NCI-H128 (cell line): ENCODE results near the gene GEMIN5.
A peak's percentile ranks its signal among the peaks of the same experiment; 100 is the strongest.

Source experiments
- DNase-seq: peaks from one replicate; lab custom pipeline; 2025; ENCODE audit not compliant: unreplicated experiment; lab: John Stamatoyannopoulos, UW

GEMIN5 gene

GRCh38 chr5:154857530-154858296, 80.3 kb downstream of the GEMIN5 start:
- peak; percentile 94 for DNase-seq

GRCh38 chr5:154851351-154851750, 86.7 kb downstream of the GEMIN5 start:
- no peak for DNase-seq

DNA sequence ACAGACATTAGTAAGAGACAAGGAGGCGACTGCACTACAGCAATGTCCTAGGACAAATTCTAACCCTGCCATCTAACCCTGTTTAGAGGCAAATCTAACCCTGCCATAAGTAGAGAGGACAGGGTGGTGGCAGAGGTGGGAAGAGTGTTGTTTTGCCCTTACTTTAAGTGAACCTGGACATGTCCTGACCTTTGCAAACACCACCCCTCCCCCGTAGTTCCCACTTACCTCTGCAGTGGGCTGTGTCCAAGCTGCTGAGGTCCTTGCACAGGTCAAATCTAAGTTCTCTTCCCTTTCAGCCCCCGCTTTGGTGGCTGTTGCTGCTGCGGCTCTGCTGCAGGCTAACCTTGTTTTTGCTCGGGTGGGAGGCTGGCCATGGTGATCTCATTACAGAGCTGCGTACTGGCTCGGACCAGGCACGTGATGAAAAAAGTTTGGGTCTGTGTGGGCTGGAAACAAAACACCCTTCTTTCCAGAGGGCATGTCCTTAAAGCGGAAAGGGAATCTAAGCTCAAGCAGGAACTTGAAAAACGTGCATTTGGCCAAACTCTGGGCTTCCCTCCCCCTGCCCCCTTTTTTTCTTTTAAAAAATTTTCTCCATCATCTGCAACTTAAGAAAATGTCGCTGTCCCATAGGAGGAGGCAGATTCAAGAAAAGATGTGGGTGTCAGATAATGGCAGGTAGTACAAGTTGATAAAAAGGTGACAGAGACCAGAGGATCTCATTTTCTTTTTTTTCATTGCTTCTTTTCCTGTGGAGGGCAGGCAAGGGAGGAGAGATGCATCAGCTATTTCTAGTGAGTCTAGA, 87.6 kb downstream of the GEMIN5 start, which contains the start of gene FAXDC2:
Gene FAXDC2, minus strand, starts transcription at position 349 of the 808 bp plus-strand sequence. CDS start 12,425 bp downstream, outside the sequence.
- no peak for DNase-seq

GRCh38 chr5:154849791-154850201, 88.2 kb downstream of the GEMIN5 start:
- DNase-seq: no peak

DNA sequence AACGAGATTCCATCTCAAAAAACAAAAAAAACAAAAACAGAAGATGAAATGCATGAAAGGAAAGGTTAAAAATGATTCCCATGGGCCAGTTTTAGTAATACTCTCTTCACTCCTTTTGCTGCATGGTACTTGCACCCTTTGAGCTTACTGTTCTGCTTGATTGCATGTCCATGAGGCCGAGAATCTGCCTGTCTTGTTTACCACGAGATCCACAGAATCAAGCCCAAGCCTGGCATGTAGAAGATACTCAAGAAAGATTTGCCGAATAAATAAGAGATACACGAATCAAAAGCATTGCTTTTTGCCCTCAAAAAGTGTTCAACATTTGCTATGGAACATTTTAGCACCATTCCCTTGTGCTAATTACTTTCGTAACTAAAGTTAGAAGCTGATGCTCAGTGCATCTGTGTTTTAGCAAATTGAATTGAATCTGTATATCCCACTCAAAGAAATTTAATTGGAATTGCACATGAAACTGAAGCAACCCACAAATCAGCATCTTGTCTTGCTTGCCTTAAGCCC, 88.7 kb downstream of the GEMIN5 start:
- no peak for DNase-seq

DNA sequence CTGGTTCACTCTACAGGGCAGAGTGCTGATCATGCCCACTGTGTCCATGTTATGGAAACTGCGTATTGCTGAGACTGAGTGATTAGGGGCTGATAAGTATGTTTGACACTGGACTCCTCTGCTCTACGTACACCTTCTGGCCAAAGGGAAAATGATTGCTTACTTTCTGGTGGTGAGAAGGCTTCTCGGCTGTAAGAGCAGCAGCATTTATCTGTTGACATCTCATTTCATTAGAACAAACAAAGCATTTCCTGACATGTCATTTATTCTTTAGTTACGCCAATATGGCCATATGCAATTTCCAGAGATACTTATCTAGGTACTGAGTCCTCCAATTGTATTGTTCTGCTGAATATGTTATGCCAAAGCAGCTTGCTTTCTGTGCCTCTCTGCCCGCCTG, 93.2 kb downstream of the GEMIN5 start:
- no peak for DNase-seq

GRCh38 chr5:154842689-154843530, 95.1 kb downstream of the GEMIN5 start:
- DNase-seq: no peak

GRCh38 chr5:154841273-154841661, 96.7 kb downstream of the GEMIN5 start:
- DNase-seq: no peak

- no peak for DNase-seq
These were observed 97.4 kb downstream of the GEMIN5 start for GRCh38 chr5:154840435-154841272.
